GM21619 (cell line): ENCODE measurements around the gene FKBP10.
"Not testable (repeated sequence)": the region's sequence is repeated elsewhere in the genome, so short reads cannot be mapped to it uniquely, and the experiment has no call there.

Source experiments
- ATAC-seq: cut with Tn5 transposase; IDR thresholded peaks from one replicate; pipeline ENCODE4 v1.9.1; 2021; ENCODE audit not compliant: unreplicated experiment

FKBP10 gene

GRCh38 chr17:41806685-41807445, 5.9 kb upstream of the FKBP10 start:
- ATAC-seq: no peak

- ATAC-seq: no peak
Measured at GRCh38 chr17:41810659-41811548, 1.9 kb upstream of the FKBP10 start.

GRCh38 chr17:41811549-41812380, 1.0 kb upstream of the FKBP10 start, which contains the start of gene P3H4:
Gene P3H4, minus strand, starts transcription at chr17:41811949. Its CDS starts 34 bp downstream, at chr17:41811915.
- peak; percentile 73 for ATAC-seq

- ATAC-seq: no peak
Measured at GRCh38 chr17:41813152-41813680, 412 bp downstream of the FKBP10 start.

GRCh38 chr17:41813699-41814124, 908 bp downstream of the FKBP10 start:
- no peak for ATAC-seq

GRCh38 chr17:41814195-41814594, 1.4 kb downstream of the FKBP10 start:
- ATAC-seq: no peak

GRCh38 chr17:41816637-41817320, 4.0 kb downstream of the FKBP10 start:
- ATAC-seq: no peak

- no peak for ATAC-seq
Measured at GRCh38 chr17:41818024-41818423, 5.2 kb downstream of the FKBP10 start.

GRCh38 chr17:41821776-41822175, 9.0 kb downstream of the FKBP10 start:
- no peak for ATAC-seq

GRCh38 chr17:41822216-41823140, 9.7 kb downstream of the FKBP10 start:
- ATAC-seq: no peak

- ATAC-seq: no peak
Measured at GRCh38 chr17:41823141-41823524, 10.3 kb downstream of the FKBP10 start.

GRCh38 chr17:41823580-41823979, 10.8 kb downstream of the FKBP10 start:
- no peak for ATAC-seq

- ATAC-seq: no peak
Measured at GRCh38 chr17:41824086-41824485, 11.3 kb downstream of the FKBP10 start.

- no peak for ATAC-seq
Measured at GRCh38 chr17:41825175-41825845, 12.5 kb downstream of the FKBP10 start.

GRCh38 chr17:41829961-41830360, 17.2 kb downstream of the FKBP10 start:
- not testable (repeated sequence) for ATAC-seq

- peak; percentile 33 for ATAC-seq
Measured at GRCh38 chr17:41835214-41835799, 22.5 kb downstream of the FKBP10 start.

GRCh38 chr17:41835800-41836549, 23.2 kb downstream of the FKBP10 start, which contains the start of gene NT5C3B:
Gene NT5C3B, minus strand, starts transcription at chr17:41836232. Its CDS starts 39 bp downstream, at chr17:41836193.
- peak; percentile 59 for ATAC-seq
